Ovary (tissue), 3 donors: ENCODE results near the gene OR2S2.

Source experiments
- EP300 ChIP-seq: sonication (generic); formaldehyde crosslinking; IDR thresholded peaks from one replicate; pipeline ENCODE4 v1.6.1; 2017; ENCODE audit warnings: antibody characterized with exemption
- POLR2A ChIP-seq: fragments of 450-650 bp; IDR thresholded peaks from one replicate; pipeline ENCODE4 v1.6.1; 2017; ENCODE audit warnings: antibody characterized with exemption, mild to moderate bottlenecking, moderate library complexity
- TF ChIP-seq, protein P1 (sequence below), 3 donors: fragments of 450-650 bp in 2 of 3; fragments of 200-600 bp in 1 of 3; IDR thresholded peaks; one replicate each; pipeline versions ENCODE4 v1.5.1 to v1.8.0; 2016 to 2022; ENCODE audit warnings: antibody characterized with exemption in 3 of 3, mild to moderate bottlenecking in 1 of 3
- donor health status: DM: no; HTN: no; CAD: no.

DNA sequence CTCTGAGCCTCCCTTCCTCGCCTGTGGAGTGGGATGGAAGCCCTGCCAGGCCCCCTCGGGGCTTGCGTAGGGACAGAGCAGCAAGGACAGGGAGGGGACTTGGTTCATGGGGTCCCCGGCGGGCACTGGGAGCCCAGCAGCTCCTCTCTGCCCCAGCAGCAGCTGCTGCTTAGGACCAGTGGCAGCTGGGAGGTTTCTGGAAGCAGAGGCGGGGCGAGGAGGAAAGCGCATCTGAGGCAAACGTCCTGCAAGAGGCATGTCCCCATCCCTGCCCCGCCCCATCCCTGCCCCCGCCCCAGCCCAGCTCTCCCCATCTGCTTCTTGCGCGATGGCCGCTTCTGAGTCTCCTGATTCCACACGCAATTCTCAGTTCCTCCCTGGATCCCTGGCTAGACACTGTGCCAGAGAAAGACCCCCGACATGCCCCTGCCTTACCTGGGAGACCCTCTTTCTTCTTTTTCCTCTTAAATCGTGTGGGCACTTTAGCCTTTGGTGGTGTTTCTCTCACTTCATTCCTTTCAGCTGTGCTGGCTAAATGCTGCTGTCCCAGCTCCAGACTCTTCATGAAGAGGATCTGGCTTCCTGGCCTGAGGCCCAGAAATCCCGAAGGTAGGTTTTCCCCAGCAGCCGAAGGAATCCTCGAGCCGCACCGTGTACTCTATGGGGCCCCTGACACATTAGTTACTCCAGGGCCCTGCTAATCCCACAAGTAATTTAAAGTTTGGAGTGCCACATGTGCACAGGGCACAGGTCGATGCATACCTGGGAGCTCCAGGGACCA is 4.4 kb upstream of the OR2S2 start:
- TF ChIP-seq, protein P1, sequence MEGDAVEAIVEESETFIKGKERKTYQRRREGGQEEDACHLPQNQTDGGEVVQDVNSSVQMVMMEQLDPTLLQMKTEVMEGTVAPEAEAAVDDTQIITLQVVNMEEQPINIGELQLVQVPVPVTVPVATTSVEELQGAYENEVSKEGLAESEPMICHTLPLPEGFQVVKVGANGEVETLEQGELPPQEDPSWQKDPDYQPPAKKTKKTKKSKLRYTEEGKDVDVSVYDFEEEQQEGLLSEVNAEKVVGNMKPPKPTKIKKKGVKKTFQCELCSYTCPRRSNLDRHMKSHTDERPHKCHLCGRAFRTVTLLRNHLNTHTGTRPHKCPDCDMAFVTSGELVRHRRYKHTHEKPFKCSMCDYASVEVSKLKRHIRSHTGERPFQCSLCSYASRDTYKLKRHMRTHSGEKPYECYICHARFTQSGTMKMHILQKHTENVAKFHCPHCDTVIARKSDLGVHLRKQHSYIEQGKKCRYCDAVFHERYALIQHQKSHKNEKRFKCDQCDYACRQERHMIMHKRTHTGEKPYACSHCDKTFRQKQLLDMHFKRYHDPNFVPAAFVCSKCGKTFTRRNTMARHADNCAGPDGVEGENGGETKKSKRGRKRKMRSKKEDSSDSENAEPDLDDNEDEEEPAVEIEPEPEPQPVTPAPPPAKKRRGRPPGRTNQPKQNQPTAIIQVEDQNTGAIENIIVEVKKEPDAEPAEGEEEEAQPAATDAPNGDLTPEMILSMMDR (IDR thresholded peaks at IDR 0.05) = no peak
- TF ChIP-seq POLR2A = no peak
- no peak for TF ChIP-seq EP300
